Fibroblast of lung (primary cell): ENCODE measurements around the gene NEK10. TPM values are rescaled to one million over a fixed set of nuclear protein-coding genes. Genes with fewer than 3 reads are reported as not detected.
"Not testable (repeated sequence)": the region's sequence is repeated elsewhere in the genome, so short reads cannot be mapped to it uniquely, and the experiment has no call there.

Source experiments
- DNase-seq, 2 donors: peaks; one replicate each; pipeline versions ENCODE4 v3.0.0 to v3.0.0-alpha.2; 2010; ENCODE audit warnings: low read depth in 2 of 2
- H2AFZ ChIP-seq: 2 replicates; pipeline ENCODE4 v1.5.1; 2012; ENCODE audit warnings: low read length, control low read depth, inconsistent platforms
- H3K27ac ChIP-seq: 2 replicates; pipeline ENCODE4 v1.5.1; 2011; ENCODE audit warnings: low read length, control low read depth; ENCODE audit not compliant: insufficient read depth
- H3K27me3 ChIP-seq: 2 replicates; pipeline ENCODE4 v1.5.1; 2011; ENCODE audit warnings: mild to moderate bottlenecking, low read length; ENCODE audit not compliant: control insufficient read depth, insufficient read depth
- H3K36me3 ChIP-seq: 2 replicates; pipeline ENCODE4 v1.5.1; 2011; ENCODE audit warnings: low read length; ENCODE audit not compliant: control insufficient read depth, insufficient read depth
- H3K4me1 ChIP-seq: 2 replicates; pipeline ENCODE4 v1.5.1; 2011; ENCODE audit warnings: low read length; ENCODE audit not compliant: control insufficient read depth, insufficient read depth; ENCODE audit errors: extremely low read depth
- H3K4me2 ChIP-seq: 2 replicates; pipeline ENCODE4 v1.5.1; 2011; ENCODE audit warnings: low read length, control low read depth; ENCODE audit not compliant: insufficient read depth; ENCODE audit errors: extremely low read depth
- H3K4me3 ChIP-seq, 4 experiments: fragments of 200-600 bp in 1 of 4; sonication (generic) in 1 of 4; replicated peaks in 1 of 4; 2 replicates each; pipeline ENCODE4 v1.5.1; 2011 to 2016; ENCODE audit warnings: low read length in 4 of 4, low read depth in 3 of 4, mild to moderate bottlenecking in 3 of 4, control low read depth in 2 of 4, inconsistent platforms in 1 of 4, mixed read lengths in 1 of 4; ENCODE audit not compliant: insufficient read depth in 1 of 4; ENCODE audit errors: control extremely low read depth in 1 of 4
- H3K79me2 ChIP-seq: 2 replicates; pipeline ENCODE4 v1.5.1; 2012; ENCODE audit warnings: mild to moderate bottlenecking, low read length, inconsistent platforms; ENCODE audit not compliant: control insufficient read depth, insufficient read depth
- H3K9ac ChIP-seq: 2 replicates; pipeline ENCODE4 v1.5.1; 2011; ENCODE audit warnings: mild to moderate bottlenecking, low read length, control low read depth; ENCODE audit not compliant: insufficient read depth
- H3K9me3 ChIP-seq: 2 replicates; pipeline ENCODE4 v1.5.1; 2012; ENCODE audit warnings: low read depth, low read length; ENCODE audit not compliant: control insufficient read depth, insufficient read depth
- H4K20me1 ChIP-seq: 2 replicates; pipeline ENCODE4 v1.5.1; 2011; ENCODE audit warnings: low read length; ENCODE audit not compliant: control insufficient read depth, insufficient read depth; ENCODE audit errors: extremely low read depth
- EZH2 ChIP-seq: IDR thresholded peaks from 2 replicates; pipeline ENCODE4 v1.5.1; 2012; ENCODE audit warnings: low read length, control low read depth, mild to moderate bottlenecking; ENCODE audit errors: missing control alignments
- polyA plus RNA-seq, 2 donors: library from polyadenylated mRNA; depleted of rRNA in 1 of 2; stranded (reverse) in 1 of 2; unstranded in 1 of 2; fragments of >200 nt; gene quantifications; 2 replicates each; pipeline ENCODE4 v1.2.1, GENCODE V29; 2011 to 2012; ENCODE audit warnings: missing spikeins in 1 of 2
- total RNA-seq: library from RNA; depleted of rRNA; stranded (reverse); fragments of >200 nt; gene quantifications from 2 replicates; pipeline ENCODE4 v1.2.1, GENCODE V29; 2014
- TF ChIP-seq, protein P1 (sequence below), 2 donors: IDR thresholded peaks in 1 of 2; conservative IDR thresholded peaks in 1 of 2; 1 replicate in 1 of 2; 2 replicates in 1 of 2; pipeline ENCODE4 v1.5.1; 2011 to 2012; ENCODE audit warnings: low read length in 2 of 2, control low read depth in 1 of 2, inconsistent platforms in 1 of 2, low read depth in 1 of 2, mild to moderate bottlenecking in 1 of 2

Gene NEK10
- total and polyA plus RNA-seq, 2 donors (not counting 1 experiment from before 2014, with no cell fraction given) = 1.4 to 23.0 TPM

DNA sequence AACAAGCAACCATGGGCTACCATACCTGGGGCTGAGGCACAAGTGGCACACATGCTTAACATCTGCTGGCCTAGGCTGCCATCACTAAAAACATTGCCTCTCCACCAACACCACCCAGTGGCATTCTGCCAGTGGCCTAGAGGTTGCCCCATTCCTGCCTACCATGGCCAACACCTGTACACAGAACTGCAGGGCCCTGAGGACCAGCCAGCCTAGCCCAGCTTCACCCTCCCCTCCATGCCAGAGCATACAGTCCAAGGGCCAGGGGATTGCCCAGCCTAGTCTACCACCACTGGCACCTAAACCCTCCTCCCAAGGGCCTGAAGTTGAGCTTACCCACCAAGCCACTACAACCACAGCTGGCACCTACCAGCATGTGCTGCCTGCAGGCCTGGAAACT, 35.3 kb downstream of the NEK10 start:
- DNase-seq = no peak
- Histone ChIP-seq H3K36me3 (no peaks in the 10 kb centered on the region), H2AFZ (no peak overlapping the region), H3K4me3 (no peak overlapping the region), H3K27me3 (no peaks in the 10 kb centered on the region), H3K27ac (no peak overlapping the region), H3K4me1 (no peaks in the 10 kb centered on the region), H3K79me2 (no peaks in the 10 kb centered on the region), H3K9me3 (no peaks in the 10 kb centered on the region), H3K4me2 (no peak overlapping the region), H4K20me1 (no peaks in the 10 kb centered on the region), H3K9ac (no peak overlapping the region)
- no peak for TF ChIP-seq EZH2
- TF ChIP-seq, protein P1, sequence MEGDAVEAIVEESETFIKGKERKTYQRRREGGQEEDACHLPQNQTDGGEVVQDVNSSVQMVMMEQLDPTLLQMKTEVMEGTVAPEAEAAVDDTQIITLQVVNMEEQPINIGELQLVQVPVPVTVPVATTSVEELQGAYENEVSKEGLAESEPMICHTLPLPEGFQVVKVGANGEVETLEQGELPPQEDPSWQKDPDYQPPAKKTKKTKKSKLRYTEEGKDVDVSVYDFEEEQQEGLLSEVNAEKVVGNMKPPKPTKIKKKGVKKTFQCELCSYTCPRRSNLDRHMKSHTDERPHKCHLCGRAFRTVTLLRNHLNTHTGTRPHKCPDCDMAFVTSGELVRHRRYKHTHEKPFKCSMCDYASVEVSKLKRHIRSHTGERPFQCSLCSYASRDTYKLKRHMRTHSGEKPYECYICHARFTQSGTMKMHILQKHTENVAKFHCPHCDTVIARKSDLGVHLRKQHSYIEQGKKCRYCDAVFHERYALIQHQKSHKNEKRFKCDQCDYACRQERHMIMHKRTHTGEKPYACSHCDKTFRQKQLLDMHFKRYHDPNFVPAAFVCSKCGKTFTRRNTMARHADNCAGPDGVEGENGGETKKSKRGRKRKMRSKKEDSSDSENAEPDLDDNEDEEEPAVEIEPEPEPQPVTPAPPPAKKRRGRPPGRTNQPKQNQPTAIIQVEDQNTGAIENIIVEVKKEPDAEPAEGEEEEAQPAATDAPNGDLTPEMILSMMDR (conservative IDR thresholded peaks at IDR 0.05 in 1 of 2, IDR thresholded peaks at IDR 0.05 in 1 of 2; ENCODE audit: low read depth in 1 of 2, low read length in 2 of 2) = no peak

DNA sequence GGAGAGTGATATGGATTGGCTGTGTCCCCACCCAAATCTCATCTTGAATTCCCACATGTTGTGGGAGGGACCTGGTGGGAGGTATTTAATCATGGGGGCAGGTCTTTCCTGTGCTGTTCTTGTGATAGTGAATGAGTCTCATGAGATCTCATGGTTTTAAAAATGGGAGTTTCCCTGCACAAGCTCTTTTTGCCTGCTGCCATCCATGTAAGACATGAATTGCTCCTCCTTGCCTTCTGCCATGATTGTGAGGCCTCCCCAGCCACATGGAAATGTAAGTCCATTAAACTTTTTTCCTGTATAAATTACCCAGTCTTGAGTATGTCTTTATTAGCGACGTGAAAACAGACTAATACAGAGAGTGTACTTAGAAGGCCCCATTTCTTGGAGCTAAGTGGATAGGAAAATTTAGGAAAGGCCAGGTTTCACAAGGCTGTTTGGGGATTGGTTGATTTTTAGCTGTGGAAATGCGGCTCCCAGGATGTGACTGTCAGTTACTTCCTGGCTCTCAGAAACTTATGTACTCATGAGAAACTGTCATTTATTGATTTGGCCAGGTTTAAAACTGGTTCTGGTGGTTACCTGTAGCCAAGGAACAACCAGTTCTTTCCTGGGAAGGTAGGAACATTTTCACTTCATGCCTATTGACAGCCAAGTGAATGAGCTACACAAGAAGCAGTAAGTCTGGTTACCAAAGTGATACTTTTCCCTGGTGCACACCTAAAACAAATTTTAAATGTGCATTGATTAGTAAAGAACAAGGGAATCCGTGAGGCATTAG, 40.0 kb downstream of the NEK10 start:
- H3K79me2 ChIP-seq, DNase-seq, H3K4me3 ChIP-seq, H3K4me2 ChIP-seq, H3K27ac ChIP-seq, H4K20me1 ChIP-seq, H3K27me3 ChIP-seq, H3K9me3 ChIP-seq, H3K36me3 ChIP-seq, H3K9ac ChIP-seq, H2AFZ ChIP-seq: not testable (repeated sequence)
- peaks cover 21% of the 10 kb centered on the region for H3K4me1 ChIP-seq

DNA sequence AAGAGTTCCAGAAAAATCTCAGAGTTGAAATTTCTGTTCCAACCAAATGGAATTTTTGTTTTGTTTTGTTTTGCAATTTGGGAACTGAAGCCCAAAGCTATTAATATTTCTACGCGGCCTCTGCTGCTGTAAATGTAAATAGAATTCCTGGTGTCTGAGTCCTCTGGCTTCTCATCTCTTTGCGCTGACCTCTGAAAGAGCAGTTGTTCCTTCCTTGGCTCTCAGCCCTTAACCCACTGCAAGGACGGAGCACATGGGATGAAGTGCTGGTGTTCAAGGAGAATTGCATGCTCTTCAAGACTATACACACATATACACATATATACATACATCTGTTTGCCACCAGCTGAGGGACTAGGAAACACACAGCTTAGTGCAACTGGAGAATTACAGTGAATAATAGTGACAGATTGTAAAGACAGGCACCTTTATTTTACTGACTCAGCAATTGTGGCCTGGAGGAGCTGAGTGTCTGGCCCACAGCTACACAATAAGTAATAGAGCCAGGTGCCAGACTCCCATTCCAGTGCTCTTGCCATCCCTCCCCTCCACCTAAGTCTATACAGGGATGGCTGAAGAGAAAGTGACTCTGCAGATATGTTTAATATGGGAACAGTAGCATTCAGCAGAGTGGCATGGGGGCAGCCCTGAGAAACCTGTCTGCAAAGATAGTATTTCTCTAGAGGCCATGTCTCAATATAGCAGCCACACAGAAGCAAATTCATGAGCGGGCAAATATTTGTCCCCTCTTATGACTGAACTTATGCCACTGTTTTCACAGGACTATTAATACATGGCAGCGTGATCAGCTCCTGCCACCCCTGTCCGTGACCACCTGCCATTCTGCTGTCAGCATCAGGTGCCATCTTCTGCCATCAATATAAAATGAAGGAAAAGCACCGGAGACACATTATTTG, 42.3 kb downstream of the NEK10 start:
- H2AFZ ChIP-seq = no peak overlapping the region
- H3K4me2 ChIP-seq = peak overlapping the region; percentile 17
- H3K27ac ChIP-seq = peak overlapping the region; percentile 84
- DNase-seq = peak; percentile 93 to 98
- peaks cover 21% of the 10 kb centered on the region for H3K4me1 ChIP-seq
- H3K79me2 ChIP-seq = no peaks in the 10 kb centered on the region
- H3K4me3 ChIP-seq = no peak overlapping the region
- no peaks in the 10 kb centered on the region for H3K36me3 ChIP-seq
- H3K27me3 ChIP-seq = no peaks in the 10 kb centered on the region
- TF ChIP-seq, protein P1 (conservative IDR thresholded peaks at IDR 0.05 in 1 of 2, IDR thresholded peaks at IDR 0.05 in 1 of 2; ENCODE audit: low read depth in 1 of 2, low read length in 2 of 2) = no peak
- TF ChIP-seq EZH2 = no peak
- H3K9ac ChIP-seq = no peak overlapping the region
- H4K20me1 ChIP-seq = no peaks in the 10 kb centered on the region
- no peaks in the 10 kb centered on the region for H3K9me3 ChIP-seq
